ENCODE measurements around the gene ZBTB38. TPM values are rescaled to one million over a fixed set of nuclear protein-coding genes. Genes with fewer than 3 reads are reported as not detected.

Gene ZBTB38
- total and polyA plus RNA-seq, 2 of the 13 experiments (the other 11 are each of a cell fraction or from before 2014, with no cell fraction given) = 26.8 to 51.7 TPM

DNA sequence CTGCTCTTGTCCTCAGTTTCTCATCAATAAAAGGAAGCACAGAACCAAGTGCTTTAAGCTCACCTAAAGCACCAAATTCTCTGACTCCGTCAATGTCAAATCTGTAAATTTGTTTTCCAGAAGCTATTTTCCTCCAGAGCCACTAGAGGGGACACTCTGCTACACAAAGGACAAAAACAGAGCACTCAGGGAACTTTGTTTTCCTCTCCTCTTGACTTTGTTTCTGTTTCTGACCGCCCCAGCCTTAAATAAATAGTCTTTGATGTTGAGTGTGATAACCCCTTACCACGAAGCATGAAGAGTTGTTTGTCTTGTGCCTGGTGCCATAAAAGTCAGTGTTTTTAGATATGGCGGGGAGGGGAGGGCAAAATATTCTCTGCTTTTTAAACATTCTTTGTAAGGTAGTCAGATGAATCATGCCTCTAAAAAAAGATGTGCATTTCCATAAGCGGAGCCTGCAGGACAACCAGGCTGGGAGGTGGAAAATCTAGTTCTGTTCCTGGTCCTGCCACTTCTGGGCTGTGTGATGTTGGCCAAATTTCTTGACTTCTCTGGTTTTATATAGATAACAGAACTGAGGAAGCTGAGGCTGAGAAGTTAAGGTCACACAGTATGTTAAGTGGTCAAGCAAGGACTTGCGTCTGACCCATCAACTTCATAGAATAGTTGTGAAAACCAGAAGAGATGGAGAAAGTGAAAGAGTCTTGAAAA, 7.3 kb upstream of the ZBTB38 start (continued):
- TF ChIP-seq SPEN (CRISPR knock-in tag; IDR thresholded peaks at IDR 0.05; ENCODE audit: low read depth) (no peak), TMF1 (CRISPR knock-in tag; IDR thresholded peaks at IDR 0.05; ENCODE audit: low read depth) (no peak), EHMT2 (IDR thresholded peaks at IDR 0.05; ENCODE audit: borderline replicate concordance, low read depth, low read length) (no peak), BRF2 (CRISPR knock-in tag; IDR thresholded peaks at IDR 0.05) (no peak), NFYC (CRISPR knock-in tag; IDR thresholded peaks at IDR 0.05) (no peak), TBP (CRISPR knock-in tag; IDR thresholded peaks at IDR 0.05) (no peak), ZNF569 (CRISPR knock-in tag; IDR thresholded peaks at IDR 0.05; ENCODE audit: borderline replicate concordance) (no peak), ZNF883 (CRISPR knock-in tag; IDR thresholded peaks at IDR 0.05; ENCODE audit: not compliant biosample characterization) (no peak), ZNF644 (CRISPR knock-in tag; IDR thresholded peaks at IDR 0.05; ENCODE audit: low read depth) (peak; percentile 60; the same call in 1 of the 2 replicates), PCBP1 (IDR thresholded peaks at IDR 0.05; ENCODE audit: borderline replicate concordance, low read depth, low read length) (no peak), ZNF775 (CRISPR knock-in tag; IDR thresholded peaks at IDR 0.05; ENCODE audit: borderline replicate concordance) (no peak), HMG20A (CRISPR knock-in tag; IDR thresholded peaks at IDR 0.05; ENCODE audit: borderline replicate concordance) (peak; percentile 94), CBX5 (CRISPR knock-in tag; IDR thresholded peaks at IDR 0.05; ENCODE audit: borderline replicate concordance) (no peak), ZNF614 (CRISPR knock-in tag; IDR thresholded peaks at IDR 0.05; ENCODE audit: borderline replicate concordance) (peak; percentile 22; the same call in 1 of the 2 replicates), NR3C1 (CRISPR knock-in tag; IDR thresholded peaks at IDR 0.05) (no peak), ZNF367 (CRISPR knock-in tag; IDR thresholded peaks at IDR 0.05; ENCODE audit: borderline replicate concordance) (no peak), CEBPB (IDR thresholded peaks at IDR 0.05; ENCODE audit: borderline replicate concordance, low read depth, low read length) (no peak)
- TF ChIP-seq, protein P1, sequence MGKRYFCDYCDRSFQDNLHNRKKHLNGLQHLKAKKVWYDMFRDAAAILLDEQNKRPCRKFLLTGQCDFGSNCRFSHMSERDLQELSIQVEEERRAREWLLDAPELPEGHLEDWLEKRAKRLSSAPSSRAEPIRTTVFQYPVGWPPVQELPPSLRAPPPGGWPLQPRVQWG (CRISPR knock-in tag; IDR thresholded peaks at IDR 0.05; ENCODE audit: borderline replicate concordance, low read depth) = no peak
- TF ChIP-seq, protein P2, sequence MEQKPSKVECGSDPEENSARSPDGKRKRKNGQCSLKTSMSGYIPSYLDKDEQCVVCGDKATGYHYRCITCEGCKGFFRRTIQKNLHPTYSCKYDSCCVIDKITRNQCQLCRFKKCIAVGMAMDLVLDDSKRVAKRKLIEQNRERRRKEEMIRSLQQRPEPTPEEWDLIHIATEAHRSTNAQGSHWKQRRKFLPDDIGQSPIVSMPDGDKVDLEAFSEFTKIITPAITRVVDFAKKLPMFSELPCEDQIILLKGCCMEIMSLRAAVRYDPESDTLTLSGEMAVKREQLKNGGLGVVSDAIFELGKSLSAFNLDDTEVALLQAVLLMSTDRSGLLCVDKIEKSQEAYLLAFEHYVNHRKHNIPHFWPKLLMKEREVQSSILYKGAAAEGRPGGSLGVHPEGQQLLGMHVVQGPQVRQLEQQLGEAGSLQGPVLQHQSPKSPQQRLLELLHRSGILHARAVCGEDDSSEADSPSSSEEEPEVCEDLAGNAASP (CRISPR knock-in tag; IDR thresholded peaks at IDR 0.05; ENCODE audit: borderline replicate concordance) = peak; percentile 58; the same call in 1 of the 2 replicates
- TF ChIP-seq, protein P3, sequence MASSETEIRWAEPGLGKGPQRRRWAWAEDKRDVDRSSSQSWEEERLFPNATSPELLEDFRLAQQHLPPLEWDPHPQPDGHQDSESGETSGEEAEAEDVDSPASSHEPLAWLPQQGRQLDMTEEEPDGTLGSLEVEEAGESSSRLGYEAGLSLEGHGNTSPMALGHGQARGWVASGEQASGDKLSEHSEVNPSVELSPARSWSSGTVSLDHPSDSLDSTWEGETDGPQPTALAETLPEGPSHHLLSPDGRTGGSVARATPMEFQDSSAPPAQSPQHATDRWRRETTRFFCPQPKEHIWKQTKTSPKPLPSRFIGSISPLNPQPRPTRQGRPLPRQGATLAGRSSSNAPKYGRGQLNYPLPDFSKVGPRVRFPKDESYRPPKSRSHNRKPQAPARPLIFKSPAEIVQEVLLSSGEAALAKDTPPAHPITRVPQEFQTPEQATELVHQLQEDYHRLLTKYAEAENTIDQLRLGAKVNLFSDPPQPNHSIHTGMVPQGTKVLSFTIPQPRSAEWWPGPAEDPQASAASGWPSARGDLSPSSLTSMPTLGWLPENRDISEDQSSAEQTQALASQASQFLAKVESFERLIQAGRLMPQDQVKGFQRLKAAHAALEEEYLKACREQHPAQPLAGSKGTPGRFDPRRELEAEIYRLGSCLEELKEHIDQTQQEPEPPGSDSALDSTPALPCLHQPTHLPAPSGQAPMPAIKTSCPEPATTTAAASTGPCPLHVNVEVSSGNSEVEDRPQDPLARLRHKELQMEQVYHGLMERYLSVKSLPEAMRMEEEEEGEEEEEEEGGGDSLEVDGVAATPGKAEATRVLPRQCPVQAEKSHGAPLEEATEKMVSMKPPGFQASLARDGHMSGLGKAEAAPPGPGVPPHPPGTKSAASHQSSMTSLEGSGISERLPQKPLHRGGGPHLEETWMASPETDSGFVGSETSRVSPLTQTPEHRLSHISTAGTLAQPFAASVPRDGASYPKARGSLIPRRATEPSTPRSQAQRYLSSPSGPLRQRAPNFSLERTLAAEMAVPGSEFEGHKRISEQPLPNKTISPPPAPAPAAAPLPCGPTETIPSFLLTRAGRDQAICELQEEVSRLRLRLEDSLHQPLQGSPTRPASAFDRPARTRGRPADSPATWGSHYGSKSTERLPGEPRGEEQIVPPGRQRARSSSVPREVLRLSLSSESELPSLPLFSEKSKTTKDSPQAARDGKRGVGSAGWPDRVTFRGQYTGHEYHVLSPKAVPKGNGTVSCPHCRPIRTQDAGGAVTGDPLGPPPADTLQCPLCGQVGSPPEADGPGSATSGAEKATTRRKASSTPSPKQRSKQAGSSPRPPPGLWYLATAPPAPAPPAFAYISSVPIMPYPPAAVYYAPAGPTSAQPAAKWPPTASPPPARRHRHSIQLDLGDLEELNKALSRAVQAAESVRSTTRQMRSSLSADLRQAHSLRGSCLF (CRISPR knock-in tag; IDR thresholded peaks at IDR 0.05; ENCODE audit: borderline replicate concordance) = no peak
- TF ChIP-seq, protein P4, sequence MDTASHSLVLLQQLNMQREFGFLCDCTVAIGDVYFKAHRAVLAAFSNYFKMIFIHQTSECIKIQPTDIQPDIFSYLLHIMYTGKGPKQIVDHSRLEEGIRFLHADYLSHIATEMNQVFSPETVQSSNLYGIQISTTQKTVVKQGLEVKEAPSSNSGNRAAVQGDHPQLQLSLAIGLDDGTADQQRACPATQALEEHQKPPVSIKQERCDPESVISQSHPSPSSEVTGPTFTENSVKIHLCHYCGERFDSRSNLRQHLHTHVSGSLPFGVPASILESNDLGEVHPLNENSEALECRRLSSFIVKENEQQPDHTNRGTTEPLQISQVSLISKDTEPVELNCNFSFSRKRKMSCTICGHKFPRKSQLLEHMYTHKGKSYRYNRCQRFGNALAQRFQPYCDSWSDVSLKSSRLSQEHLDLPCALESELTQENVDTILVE (CRISPR knock-in tag; IDR thresholded peaks at IDR 0.05) = peak; percentile 52; the same call in 1 of the 2 replicates

Measured in HepG2 (cell line).